Measurements from ENCODE around the gene MAP7D1.
A peak's percentile ranks its signal among the peaks of the same experiment; 100 is the strongest.
"Not testable (repeated sequence)": the region's sequence is repeated elsewhere in the genome, so short reads cannot be mapped to it uniquely, and the experiment has no call there.

The MAP7D1 gene

DNA sequence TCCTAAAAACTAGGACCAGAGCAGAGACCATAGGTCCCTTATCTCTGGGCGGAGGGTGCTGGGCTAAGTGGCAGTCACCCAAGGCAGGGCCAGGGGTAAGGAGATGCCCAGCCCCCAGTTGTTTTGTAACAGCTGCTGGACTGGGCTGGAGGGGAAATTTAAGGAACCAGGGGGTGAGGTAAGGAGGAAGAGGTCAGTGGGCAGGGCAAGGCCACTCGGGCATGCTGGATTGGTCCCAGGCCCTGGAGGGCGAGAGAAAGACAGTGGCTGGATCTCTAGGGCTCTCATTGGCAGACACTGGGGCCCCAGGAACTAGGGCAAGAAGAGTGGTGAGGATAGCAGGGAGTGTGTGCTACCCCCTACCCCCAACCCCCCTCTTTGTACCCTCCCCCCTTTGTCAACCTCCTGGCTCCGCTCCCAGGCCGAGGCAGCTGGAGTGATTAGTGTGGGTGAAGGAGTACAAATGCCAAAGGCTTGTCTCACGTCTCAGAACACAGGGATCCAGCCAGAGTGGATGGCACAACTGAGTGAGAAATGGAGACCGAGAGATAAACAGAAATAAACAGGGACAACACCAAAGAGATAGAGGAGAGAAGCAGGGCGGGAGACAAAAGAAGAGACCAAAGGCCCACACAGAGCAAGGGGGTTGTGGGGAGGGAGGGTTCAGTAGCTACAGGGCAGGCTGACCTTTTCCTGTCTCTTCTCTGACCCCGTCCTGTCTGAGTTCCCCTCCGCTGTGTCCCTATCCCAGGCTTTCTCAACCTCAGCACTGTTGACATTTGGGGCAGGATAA lies 47.8 kb downstream of the MAP7D1 start:
- peak; percentile 69 for DNase-seq

GRCh38 chr1:36204347-36204909 lies 48.5 kb downstream of the MAP7D1 start:
- DNase-seq, result peak; percentile 28

DNA sequence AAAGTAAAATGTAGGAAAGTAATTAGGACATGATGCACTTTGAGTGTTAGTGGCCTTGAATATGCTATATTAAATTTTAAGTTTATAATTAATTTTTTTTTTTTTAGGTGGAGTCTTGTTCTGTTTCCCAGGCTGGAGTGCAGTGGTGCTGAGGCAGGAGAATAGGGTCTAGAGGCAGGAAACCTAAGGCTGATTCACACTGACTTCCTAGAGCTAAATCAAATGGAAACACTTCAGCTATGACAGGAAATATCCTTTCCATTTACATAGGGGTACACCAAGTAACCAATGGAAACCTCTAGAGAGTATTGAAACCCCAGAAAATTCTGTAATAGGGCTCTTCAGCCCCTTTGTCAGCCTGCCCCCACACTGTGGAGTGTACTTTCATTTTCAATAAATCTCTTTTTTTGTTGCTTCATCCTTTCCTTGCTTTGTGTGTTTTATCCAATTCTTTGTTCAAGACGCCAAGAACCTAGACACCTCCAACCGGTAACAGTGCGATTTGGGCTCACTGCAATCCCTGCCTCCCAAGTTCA lies 50.4 kb downstream of the MAP7D1 start:
- no peak for DNase-seq

GRCh38 chr1:36207339-36207738 lies 51.4 kb downstream of the MAP7D1 start:
- DNase-seq, result no peak

DNA sequence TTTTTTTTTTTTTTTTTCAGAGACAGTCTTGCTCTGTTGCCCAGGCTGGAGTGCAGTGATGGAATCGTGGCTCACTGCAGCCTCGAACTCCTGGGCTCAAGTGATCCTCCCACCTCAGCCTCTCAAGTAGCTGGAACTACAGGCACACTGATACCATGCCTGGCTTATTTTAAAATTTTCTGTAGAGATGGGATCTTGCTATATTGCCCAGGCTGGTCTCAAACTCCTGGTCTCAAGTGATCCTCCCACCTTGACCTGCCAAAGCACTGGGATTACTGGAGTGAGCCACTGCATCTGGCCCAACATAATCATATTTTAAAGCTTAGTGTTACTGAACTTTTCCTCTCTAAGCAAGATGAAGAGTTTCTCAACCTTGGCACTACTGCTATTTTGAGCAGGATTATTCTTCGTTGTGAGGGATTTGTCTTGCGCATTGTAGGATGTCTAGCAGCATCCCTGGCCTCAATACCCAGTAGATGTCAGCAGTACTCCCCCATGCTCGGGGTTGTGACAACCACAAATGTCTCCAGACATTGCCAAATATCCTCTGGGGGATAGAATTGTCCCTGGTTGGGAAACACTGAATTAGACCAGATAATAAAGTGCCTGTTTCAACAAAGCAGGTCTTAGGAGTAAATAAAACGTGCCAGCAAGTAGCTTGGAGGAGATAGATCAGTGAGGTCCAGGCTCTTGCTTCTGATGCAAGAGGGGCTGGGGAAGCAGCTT lies 53.2 kb downstream of the MAP7D1 start:
- no peak for DNase-seq

GRCh38 chr1:36211307-36211706 lies 55.3 kb downstream of the MAP7D1 start:
- DNase-seq, result no peak

GRCh38 chr1:36211841-36212240 lies 55.9 kb downstream of the MAP7D1 start:
- DNase-seq, result no peak

DNA sequence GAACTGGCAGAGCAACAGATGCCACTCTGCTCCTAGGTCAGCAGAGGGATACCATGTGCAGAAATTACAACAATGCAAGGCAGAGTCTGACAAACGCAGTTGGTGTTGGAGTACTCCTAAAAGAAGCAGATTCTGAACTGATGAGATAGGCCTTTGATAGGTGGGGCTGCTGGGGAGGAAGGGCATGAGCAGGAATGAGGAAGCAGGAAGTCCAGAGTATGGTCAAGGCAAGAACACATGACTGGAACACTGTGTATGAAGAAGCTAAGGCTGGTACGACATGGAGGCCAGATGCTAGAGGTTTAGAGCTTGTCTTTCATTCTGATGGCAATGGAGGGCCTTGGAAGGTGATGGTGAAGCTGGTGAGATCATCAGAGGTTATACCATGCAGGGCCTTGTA lies 56.8 kb downstream of the MAP7D1 start:
- DNase-seq, result no peak

- DNase-seq, result peak; percentile 26
These were observed 61.7 kb downstream of the MAP7D1 start for GRCh38 chr1:36217670-36218069.

DNA sequence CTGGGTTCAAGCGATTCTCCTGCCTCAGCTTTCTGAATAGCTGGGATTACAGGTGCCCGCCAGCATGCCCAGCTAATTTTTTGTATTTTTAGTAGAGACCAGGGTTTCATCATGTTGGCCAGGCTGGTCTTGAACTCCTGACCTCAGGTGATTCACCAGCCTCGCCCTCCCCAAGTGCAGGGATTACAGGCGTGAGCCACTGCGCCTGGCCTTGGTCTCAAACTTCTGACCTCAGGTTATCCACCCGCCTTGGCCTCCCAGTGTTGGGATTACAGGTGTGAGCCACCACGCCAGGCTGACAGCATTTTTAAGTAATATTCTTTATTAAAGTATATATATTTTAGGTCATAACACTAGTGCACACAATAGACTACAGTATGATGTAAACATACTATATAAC lies 65.9 kb downstream of the MAP7D1 start:
- not testable (repeated sequence) for DNase-seq

DNA sequence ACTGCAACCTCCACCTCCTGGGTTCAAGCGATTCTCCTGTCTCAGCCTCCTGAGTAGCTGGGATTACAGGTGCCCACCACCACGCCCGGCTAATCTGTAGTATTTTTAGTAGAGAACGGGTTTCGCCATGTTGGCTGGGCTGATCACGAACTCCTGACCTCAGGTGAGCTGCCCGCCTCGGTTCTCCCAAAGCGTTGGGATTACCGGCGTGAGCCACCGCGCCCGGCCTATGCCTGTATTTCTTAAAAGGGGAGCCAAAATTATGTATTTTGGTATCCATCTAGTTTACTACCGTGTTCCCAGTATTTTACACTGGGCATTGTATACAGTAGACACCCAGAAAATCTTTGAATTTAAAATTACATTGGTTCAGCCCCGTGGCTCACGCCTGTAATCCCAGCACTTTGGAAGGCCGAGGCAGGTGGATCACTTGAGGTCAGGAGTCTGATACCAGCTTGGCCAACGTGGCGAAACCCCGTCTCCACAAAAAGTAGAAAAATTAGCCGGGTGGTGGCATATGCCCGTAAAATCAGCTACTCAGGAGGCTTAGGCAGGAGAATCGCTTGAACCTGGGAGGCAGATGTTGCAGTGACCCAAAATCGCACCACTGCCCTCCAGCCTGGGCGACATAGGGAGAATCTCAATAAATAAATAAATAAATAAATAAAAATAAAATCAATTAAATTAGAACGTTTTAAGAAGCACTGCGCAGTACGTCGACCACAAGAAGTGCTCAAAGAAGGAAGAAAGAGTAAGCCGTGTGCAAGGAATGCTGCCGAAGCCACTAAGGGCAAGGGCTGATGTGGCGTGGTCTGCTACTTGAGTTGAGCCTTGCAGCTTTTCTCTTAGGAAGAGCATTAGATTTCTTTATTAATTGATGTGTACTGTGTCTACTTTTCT lies 66.8 kb downstream of the MAP7D1 start:
- DNase-seq, result no peak

DNA sequence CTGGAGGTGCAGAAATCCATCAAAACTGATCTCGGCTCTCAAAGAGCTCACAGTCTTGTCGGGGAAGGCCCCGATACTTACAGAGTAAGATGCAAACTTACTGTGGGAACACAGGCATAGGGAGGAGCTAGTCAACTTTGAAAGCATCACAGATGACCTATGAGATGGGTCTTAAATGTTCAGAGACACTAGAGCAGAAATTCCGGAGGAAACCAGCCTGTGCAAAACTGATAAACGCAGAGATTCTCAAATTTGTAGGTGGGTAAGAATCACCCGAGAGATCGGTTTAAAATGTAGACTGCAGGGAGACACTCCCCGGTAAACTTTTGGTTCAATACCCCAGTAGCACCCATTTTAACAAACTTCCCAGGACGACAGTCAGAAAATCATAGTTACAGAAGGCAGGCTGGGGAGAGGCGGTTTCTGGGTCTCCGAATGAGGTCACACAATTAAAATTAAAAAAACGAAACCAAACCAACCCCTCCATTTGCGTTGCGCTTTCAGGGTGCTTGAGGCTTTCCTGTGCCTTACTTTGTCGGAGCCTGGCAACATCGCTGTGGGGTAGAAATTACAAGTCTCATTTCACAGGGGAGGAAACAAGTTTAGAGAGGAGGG lies 67.5 kb downstream of the MAP7D1 start:
- peak; percentile 53 for DNase-seq

DNA sequence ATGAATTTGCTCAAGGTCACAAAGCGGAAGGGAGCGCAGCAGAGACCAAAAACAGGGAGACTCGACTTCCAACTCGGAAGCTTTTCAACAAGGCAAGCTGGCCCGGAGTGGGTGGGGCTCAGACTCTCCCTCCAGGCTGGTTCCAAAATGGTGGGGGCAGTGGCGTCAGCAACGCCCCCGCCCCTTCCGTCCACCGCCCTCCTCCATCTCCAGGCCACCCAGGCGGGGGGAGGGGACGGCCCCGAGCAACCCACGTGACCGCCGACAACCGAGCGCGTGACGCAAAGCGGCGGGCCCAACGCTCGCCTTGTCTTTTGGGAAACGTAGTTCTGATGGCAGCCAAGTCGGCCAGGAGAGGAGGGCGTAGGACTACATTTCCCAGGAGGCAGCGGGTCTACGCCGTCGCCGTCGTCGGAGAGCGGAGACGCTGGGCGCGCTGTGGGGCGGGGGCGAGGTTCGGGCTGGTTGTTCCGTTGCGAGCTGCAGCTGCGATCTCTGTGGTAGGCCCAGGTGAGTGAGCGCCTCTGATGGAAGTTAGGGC lies 68.1 kb downstream of the MAP7D1 start, which contains the start of gene THRAP3:
TSS of gene THRAP3 (plus strand) at position 448 of the 541 bp plus-strand sequence. CDS start 58,121 bp downstream, outside the sequence.
- DNase-seq, result peak; percentile 100

DNA sequence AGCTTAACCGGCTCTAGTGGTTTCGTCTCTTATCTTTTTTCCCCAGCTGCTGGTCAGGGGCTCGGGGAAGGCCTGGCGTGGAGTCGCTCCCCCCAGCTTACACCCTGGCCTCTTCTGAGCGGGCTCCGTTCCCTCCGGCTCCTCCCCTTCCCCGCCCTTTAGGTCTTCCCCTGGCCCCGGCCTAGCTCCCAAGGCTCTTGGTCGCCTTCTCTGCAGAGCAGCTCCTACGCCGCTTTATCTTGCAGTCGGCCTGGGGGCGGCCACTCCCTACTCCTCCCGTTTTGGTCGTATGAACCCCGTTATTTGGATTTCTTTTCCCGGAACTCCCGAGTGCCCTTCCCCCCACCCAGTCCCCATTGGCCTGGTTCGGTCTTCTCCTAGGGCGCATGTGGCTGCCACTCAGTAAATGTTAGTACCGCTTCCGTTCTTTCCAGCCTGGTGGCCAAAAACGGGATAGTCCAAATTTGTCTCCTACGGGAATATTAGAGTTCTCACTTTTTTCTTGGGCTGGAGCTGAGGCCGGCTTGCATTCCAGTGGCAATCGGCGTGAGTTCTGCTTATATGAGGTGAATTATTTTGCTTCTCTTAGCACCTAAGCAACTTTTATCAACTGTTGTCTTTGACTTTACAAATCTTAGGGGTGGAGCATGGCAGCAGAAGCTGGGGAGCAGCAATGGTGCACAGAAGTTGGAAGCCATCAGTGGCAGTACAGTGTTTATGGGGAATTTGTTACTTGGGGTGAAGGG lies 68.8 kb downstream of the MAP7D1 start:
- peak; percentile 85 for DNase-seq

DNA sequence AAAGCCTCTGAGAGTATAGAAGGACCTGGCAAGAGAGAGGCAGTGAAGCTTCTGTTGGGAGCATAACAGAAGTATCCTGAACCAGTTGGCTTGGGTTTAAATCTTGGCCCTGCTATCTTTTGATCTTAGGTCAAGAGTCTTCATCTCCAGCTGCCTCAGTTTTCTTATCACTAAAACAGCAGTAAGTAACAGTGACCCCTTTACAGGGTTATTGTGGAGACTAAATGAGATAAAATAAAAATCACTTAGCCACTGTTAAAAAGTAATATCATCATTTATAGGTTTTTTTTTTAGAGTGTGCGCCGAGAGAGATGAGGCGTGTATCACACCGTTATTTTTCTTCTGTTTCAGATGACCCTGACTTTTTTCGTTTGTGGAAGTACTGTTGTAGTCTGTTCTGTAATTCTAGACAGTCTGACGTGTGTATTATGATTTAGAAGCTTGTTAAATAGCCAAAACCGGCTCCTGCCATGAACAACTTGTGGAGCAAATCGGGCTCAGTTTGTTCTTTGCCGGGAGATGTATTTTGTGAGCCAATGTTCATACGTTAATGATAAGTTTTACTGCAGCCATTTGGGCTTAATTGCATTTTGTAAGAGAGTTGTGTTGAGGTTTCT lies 69.4 kb downstream of the MAP7D1 start:
- DNase-seq, result no peak

DNA sequence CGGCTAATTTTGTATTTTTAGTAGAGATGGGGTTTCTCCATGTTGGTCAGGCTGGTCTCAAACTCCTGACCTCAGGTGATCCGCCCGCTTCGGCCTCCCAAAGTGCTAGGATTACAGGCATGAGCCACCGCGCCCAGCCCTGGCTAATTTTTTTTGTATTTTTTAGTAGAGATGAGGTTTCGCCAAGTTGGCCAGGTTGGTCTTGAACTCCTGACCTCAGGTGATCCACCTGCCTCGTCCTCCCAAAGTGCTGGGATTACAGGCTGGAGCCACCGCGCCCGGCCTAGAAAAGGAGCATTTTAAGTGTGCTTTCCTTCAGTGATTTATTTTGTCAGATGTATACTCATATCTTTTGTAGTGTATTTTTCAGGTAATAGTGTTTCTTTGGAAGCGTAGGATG lies 74.3 kb downstream of the MAP7D1 start:
- DNase-seq, result not testable (repeated sequence)

Measured in fibroblast of skin of abdomen (primary cell).